ENCODE measurements around the gene ZNF594. TPM values are rescaled to one million over a fixed set of nuclear protein-coding genes. Genes with fewer than 3 reads are reported as not detected.

ZNF594 gene
- total RNA-seq, 1 experiment from 2014 or later, result 12.5 TPM

DNA sequence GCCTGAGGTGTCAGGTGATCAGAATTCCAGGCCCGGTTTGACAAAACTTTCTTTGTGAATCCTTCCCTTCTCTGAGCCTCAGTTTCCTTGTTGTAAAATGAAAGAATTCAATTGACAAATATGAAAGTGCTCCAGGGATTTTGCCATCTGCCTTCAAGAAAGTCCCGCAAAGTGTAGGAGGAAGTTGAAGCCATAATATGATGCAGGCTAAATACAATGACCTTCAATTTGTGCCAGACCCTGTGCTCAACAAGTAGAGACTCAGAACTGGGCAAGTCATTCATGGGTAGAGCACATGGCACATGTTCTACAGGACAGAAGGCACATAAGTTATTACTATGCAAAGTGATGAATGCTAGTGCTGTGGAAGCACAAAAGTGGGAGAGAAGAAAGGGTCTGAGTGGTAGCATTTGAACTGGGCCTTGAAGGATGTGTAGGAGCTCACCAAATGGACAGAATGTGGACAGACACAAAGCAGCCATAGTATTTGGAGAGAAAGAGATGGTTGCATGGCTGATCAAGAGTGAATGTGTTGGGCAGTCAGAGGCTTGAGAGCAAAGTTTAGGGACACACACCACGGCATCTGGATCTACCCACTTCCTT lies 45.4 kb upstream of the ZNF594 start:
- no peak overlapping the region for H2BK5ac ChIP-seq (ENCODE audit: insufficient read length, low read length)
- no peak overlapping the region for H2AFZ ChIP-seq (ENCODE audit: low read length)
- H3K9ac ChIP-seq (ENCODE audit: extremely low read depth, insufficient read length, low read length), result no peak overlapping the region
- no peak overlapping the region for H2BK20ac ChIP-seq (ENCODE audit: low read depth, low read length, poor library complexity, severe bottlenecking)
- H3K79me1 ChIP-seq (ENCODE audit: insufficient read depth, low read depth, low read length, poor library complexity, severe bottlenecking), result no peaks in the 10 kb centered on the region
- no peaks in the 10 kb centered on the region for H3K23me2 ChIP-seq (ENCODE audit: insufficient read length, low read depth, low read length, poor library complexity, severe bottlenecking)
- no peak overlapping the region for H2BK120ac ChIP-seq (ENCODE audit: low read depth, low read length, poor library complexity, severe bottlenecking)
- Mint-ChIP-seq H3K27me3 (ENCODE audit: low read depth) (peaks cover 7% of the 10 kb centered on the region), H3K36me3 (ENCODE audit: insufficient read depth in 1 of 3, low read depth in 3 of 3) (no peaks in the 10 kb centered on the region), H3K27ac (no peak overlapping the region), H3K9me3 (no peaks in the 10 kb centered on the region), H3K4me1 (peaks cover 0 to 5% of the 10 kb centered on the region in 2 experiments; a peak in 1 of 4 replicates), H3K4me3 (no peak overlapping the region)
- no peak overlapping the region for H3K23ac ChIP-seq (ENCODE audit: insufficient read length, low read depth, low read length)
- H2AK5ac ChIP-seq (ENCODE audit: insufficient read length, low read length), result no peak overlapping the region
- no peaks in the 10 kb centered on the region for H3K9me3 ChIP-seq (ENCODE audit: control insufficient read depth, low read depth, low read length)
- no CpG with 5 or more reads among the region's 3 CpGs for WGBS (ENCODE audit: extremely low coverage, insufficient read length, low lambda C conversion rate)
- H3K79me2 ChIP-seq (ENCODE audit: insufficient read depth, low read length), result no peaks in the 10 kb centered on the region
- no peak overlapping the region for H3K56ac ChIP-seq (ENCODE audit: insufficient read length, low read depth, low read length)
- no peak overlapping the region for H3K4ac ChIP-seq (ENCODE audit: low read depth, low read length)
- no peaks in the 10 kb centered on the region for H4K20me1 ChIP-seq (ENCODE audit: control insufficient read depth, insufficient read depth, insufficient read length)
- no peak overlapping the region for H3K4me2 ChIP-seq (ENCODE audit: insufficient read depth, insufficient read length, low read length)
- no peak for DNase-seq
- H3K4me1 ChIP-seq (ENCODE audit: insufficient read depth, low read length), result no peaks in the 10 kb centered on the region
- H3K27ac ChIP-seq (ENCODE audit: insufficient read length, low read depth, low read length), result no peak overlapping the region
- H3K14ac ChIP-seq (ENCODE audit: insufficient read depth, low read length), result no peak overlapping the region
- no peak overlapping the region for H4K8ac ChIP-seq (replicated peaks; ENCODE audit: insufficient read length, low read depth, low read length)
- H3T11ph ChIP-seq (ENCODE audit: low read length), result no peak overlapping the region
- no peak overlapping the region for H2BK15ac ChIP-seq (ENCODE audit: low read depth, low read length)
- H3K18ac ChIP-seq (ENCODE audit: insufficient read length, low read depth, low read length), result no peak overlapping the region
- no peak overlapping the region for H4K5ac ChIP-seq (ENCODE audit: insufficient read length, low read depth, low read length)
- H3K27me3 ChIP-seq (ENCODE audit: insufficient read depth, low read length), result no peaks in the 10 kb centered on the region
- H4K91ac ChIP-seq (ENCODE audit: insufficient read length, low read depth, low read length), result no peak overlapping the region
- no peak for TF ChIP-seq CTCF (conservative IDR thresholded peaks at IDR 0.05)
- no peak overlapping the region for H2BK12ac ChIP-seq (ENCODE audit: insufficient read length, low read depth, low read length)

Measured in H9 (cell line).